Measurements from ENCODE around the gene NUP93. TPM values are rescaled to one million over a fixed set of nuclear protein-coding genes. Genes with fewer than 3 reads are reported as not detected.

The NUP93 gene
- total and polyA plus RNA-seq, 9 of the 15 experiments (the other 6 are each of a cell fraction or from before 2014, with no cell fraction given): 92.0 to 162 (median 121) TPM

DNA sequence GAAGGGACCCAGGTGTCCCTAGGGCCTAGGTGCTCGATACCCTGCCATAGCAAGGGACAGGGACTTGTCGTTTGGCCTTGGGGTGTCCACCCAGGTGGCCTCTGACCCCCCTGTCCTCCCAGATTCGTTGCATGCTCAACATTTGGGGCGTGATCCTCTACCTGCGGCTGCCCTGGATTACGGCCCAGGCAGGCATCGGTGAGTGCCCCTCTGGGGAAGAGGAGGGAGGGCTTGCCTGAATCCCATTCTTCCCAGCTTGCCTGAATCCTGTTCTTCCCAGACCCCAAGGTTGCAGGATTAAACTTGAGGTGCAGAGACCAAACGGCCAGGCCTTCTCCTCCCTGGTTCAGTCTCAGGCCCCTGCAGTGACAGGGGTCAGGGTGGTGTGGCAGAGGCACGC lies 138.2 kb downstream of the NUP93 start (continued):
- TF ChIP-seq NCOA1 (IDR thresholded peaks at IDR 0.05; ENCODE audit: low read depth) (no peak), ARHGAP35 (IDR thresholded peaks at IDR 0.05; ENCODE audit: partially characterized antibody) (no peak), ZNF121 (CRISPR knock-in tag; conservative IDR thresholded peaks at IDR 0.05) (no peak), NEUROD1 (IDR thresholded peaks at IDR 0.05; ENCODE audit: borderline replicate concordance, low read depth, low read length, partially characterized antibody) (no peak), ZNF274 (IDR thresholded peaks at IDR 0.05; ENCODE audit: borderline replicate concordance, low read depth, low read length) (no peak), RBBP5 (IDR thresholded peaks at IDR 0.05; ENCODE audit: borderline replicate concordance, insufficient read depth, low read length, poor library complexity, severe bottlenecking) (no peak), PBX2 (CRISPR knock-in tag; IDR thresholded peaks at IDR 0.05; ENCODE audit: low read depth) (no peak), PBX2 (tag; conservative IDR thresholded peaks at IDR 0.05; ENCODE audit: low read depth) (no peak), NELFE (IDR thresholded peaks at IDR 0.05; ENCODE audit: insufficient read depth, insufficient read length) (no peak), DIDO1 (tag; IDR thresholded peaks at IDR 0.05; ENCODE audit: low read depth) (no peak), ZNF507 (tag; conservative IDR thresholded peaks at IDR 0.05) (no peak)
- TF ChIP-seq, protein P1, sequence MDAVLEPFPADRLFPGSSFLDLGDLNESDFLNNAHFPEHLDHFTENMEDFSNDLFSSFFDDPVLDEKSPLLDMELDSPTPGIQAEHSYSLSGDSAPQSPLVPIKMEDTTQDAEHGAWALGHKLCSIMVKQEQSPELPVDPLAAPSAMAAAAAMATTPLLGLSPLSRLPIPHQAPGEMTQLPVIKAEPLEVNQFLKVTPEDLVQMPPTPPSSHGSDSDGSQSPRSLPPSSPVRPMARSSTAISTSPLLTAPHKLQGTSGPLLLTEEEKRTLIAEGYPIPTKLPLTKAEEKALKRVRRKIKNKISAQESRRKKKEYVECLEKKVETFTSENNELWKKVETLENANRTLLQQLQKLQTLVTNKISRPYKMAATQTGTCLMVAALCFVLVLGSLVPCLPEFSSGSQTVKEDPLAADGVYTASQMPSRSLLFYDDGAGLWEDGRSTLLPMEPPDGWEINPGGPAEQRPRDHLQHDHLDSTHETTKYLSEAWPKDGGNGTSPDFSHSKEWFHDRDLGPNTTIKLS (IDR thresholded peaks at IDR 0.05; ENCODE audit: borderline replicate concordance, low read depth): no peak

All from K562 (cell line).